ENCODE results near the gene DSCAM. TPM values are rescaled to one million over a fixed set of nuclear protein-coding genes. Genes with fewer than 3 reads are reported as not detected.

Gene DSCAM
- total and polyA plus RNA-seq, 2 donors (not counting 1 experiment from before 2014, with no cell fraction given), result under 0.01 to 0.01 TPM

DNA sequence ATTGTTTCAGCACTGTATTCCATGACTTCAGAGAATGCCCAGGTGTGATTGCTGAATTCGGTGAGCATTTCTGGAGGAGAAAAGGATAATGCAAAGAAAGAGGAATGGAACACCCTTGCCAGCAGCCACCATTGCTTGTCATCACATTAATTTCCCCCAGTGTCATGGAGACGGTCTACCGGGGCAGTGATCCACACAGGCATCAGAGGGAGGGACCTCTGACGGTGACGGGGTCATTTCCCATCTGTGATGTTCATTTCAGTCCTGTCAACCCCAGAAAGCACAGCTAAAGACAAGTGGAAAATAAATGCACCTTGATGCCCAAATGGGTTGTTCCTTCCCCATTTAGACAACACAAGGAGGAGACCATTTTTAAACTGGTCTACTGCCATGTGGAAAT is 603.3 kb downstream of the DSCAM start:
- H3K4me3 ChIP-seq (replicated peaks in 1 of 4; ENCODE audit: control extremely low read depth in 1 of 4, insufficient read depth in 1 of 4, low read depth in 3 of 4, low read length in 4 of 4), result no peak overlapping the region
- H3K36me3 ChIP-seq (ENCODE audit: control insufficient read depth, insufficient read depth, low read length), result no peaks in the 10 kb centered on the region
- no peak overlapping the region for H3K9ac ChIP-seq (ENCODE audit: insufficient read depth, low read length)
- TF ChIP-seq, protein P1, sequence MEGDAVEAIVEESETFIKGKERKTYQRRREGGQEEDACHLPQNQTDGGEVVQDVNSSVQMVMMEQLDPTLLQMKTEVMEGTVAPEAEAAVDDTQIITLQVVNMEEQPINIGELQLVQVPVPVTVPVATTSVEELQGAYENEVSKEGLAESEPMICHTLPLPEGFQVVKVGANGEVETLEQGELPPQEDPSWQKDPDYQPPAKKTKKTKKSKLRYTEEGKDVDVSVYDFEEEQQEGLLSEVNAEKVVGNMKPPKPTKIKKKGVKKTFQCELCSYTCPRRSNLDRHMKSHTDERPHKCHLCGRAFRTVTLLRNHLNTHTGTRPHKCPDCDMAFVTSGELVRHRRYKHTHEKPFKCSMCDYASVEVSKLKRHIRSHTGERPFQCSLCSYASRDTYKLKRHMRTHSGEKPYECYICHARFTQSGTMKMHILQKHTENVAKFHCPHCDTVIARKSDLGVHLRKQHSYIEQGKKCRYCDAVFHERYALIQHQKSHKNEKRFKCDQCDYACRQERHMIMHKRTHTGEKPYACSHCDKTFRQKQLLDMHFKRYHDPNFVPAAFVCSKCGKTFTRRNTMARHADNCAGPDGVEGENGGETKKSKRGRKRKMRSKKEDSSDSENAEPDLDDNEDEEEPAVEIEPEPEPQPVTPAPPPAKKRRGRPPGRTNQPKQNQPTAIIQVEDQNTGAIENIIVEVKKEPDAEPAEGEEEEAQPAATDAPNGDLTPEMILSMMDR (conservative IDR thresholded peaks at IDR 0.05 in 1 of 2, IDR thresholded peaks at IDR 0.05 in 1 of 2; ENCODE audit: low read depth in 1 of 2, low read length in 2 of 2), result no peak
- no peak for TF ChIP-seq EZH2 (IDR thresholded peaks at IDR 0.05; ENCODE audit: low read length, missing control alignments)
- H3K79me2 ChIP-seq (ENCODE audit: control insufficient read depth, insufficient read depth, low read length), result no peaks in the 10 kb centered on the region
- no peaks in the 10 kb centered on the region for H3K27me3 ChIP-seq (ENCODE audit: control insufficient read depth, insufficient read depth, low read length)
- H3K9me3 ChIP-seq (ENCODE audit: control insufficient read depth, insufficient read depth, low read depth, low read length), result no peaks in the 10 kb centered on the region
- DNase-seq (ENCODE audit: low read depth in 2 of 2), result no peak
- no peak overlapping the region for H2AFZ ChIP-seq (ENCODE audit: low read length)
- H4K20me1 ChIP-seq (ENCODE audit: control insufficient read depth, extremely low read depth, insufficient read depth, low read length), result no peaks in the 10 kb centered on the region
- no peak overlapping the region for H3K4me2 ChIP-seq (ENCODE audit: extremely low read depth, insufficient read depth, low read length)
- H3K4me1 ChIP-seq (ENCODE audit: control insufficient read depth, extremely low read depth, insufficient read depth, low read length), result no peaks in the 10 kb centered on the region
- no peak overlapping the region for H3K27ac ChIP-seq (ENCODE audit: insufficient read depth, low read length)

DNA sequence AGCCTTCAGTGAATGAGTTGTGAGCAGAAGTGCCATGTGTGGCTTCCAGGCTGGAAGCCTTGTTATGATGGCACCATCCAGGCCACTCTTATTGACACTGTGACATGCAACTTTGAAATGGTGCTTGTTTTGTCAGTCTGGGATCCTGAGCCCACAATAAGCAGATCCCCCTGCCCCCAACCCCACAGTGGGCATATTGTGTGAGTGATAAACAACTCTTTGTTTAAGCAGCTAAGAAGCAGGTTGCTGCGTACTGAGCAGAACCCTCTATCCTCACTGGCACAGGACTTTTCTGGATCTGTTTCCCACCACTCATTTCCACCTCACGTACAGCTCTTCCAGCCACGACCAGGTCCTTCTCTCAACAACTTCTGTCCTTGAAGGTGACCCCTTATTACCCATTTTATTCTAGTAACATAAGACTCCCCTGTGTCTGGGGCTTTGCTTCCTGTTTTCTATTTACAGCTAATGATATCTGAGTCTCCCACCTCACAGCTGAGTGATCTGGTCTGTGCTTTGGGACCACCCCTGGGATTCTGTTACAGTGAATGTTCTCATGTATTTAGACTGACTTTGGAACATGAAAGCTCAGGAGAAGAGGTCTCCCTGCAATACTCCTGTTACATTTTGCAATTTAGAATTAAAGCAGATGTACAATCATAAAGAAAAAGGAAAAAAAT is 604.2 kb downstream of the DSCAM start:
- Histone ChIP-seq H3K9ac (ENCODE audit: insufficient read depth, low read length) (no peak overlapping the region), H3K9me3 (ENCODE audit: control insufficient read depth, insufficient read depth, low read depth, low read length) (no peaks in the 10 kb centered on the region), H3K27ac (ENCODE audit: insufficient read depth, low read length) (no peak overlapping the region), H3K4me3 (replicated peaks in 1 of 4; ENCODE audit: control extremely low read depth in 1 of 4, insufficient read depth in 1 of 4, low read depth in 3 of 4, low read length in 4 of 4) (no peak overlapping the region), H3K4me1 (ENCODE audit: control insufficient read depth, extremely low read depth, insufficient read depth, low read length) (no peaks in the 10 kb centered on the region), H3K79me2 (ENCODE audit: control insufficient read depth, insufficient read depth, low read length) (no peaks in the 10 kb centered on the region), H2AFZ (ENCODE audit: low read length) (no peak overlapping the region), H4K20me1 (ENCODE audit: control insufficient read depth, extremely low read depth, insufficient read depth, low read length) (no peaks in the 10 kb centered on the region), H3K36me3 (ENCODE audit: control insufficient read depth, insufficient read depth, low read length) (no peaks in the 10 kb centered on the region), H3K4me2 (ENCODE audit: extremely low read depth, insufficient read depth, low read length) (no peak overlapping the region), H3K27me3 (ENCODE audit: control insufficient read depth, insufficient read depth, low read length) (no peaks in the 10 kb centered on the region)
- TF ChIP-seq, protein P1 (conservative IDR thresholded peaks at IDR 0.05 in 1 of 2, IDR thresholded peaks at IDR 0.05 in 1 of 2; ENCODE audit: low read depth in 1 of 2, low read length in 2 of 2), result no peak
- TF ChIP-seq EZH2 (IDR thresholded peaks at IDR 0.05; ENCODE audit: low read length, missing control alignments), result no peak
- no peak for DNase-seq (ENCODE audit: low read depth in 2 of 2)

DNA sequence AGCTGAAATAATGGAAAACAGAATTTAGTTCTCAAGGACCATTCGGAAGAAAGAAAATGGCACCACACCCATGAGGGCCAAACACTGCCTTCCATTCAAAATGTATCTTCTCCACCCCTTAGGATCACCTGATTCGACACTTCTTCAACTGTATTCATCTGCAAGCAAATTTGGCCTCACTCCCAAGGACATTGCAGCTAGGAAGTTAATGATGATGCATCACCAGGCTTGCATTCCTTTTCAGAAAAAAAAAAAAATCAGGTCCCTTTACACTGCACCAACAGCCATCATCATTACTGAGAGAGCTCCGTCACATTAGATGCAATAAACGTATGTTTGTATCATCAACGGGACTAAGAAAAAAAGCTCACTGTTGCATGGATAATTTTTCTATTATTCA is 611.4 kb downstream of the DSCAM start:
- no peaks in the 10 kb centered on the region for H3K4me1 ChIP-seq (ENCODE audit: control insufficient read depth, extremely low read depth, insufficient read depth, low read length)
- no peak overlapping the region for H3K9ac ChIP-seq (ENCODE audit: insufficient read depth, low read length)
- no peak overlapping the region for H3K4me3 ChIP-seq (replicated peaks in 1 of 4; ENCODE audit: control extremely low read depth in 1 of 4, insufficient read depth in 1 of 4, low read depth in 3 of 4, low read length in 4 of 4)
- no peak for DNase-seq (ENCODE audit: low read depth in 2 of 2)
- no peak overlapping the region for H2AFZ ChIP-seq (ENCODE audit: low read length)
- no peak overlapping the region for H3K4me2 ChIP-seq (ENCODE audit: extremely low read depth, insufficient read depth, low read length)
- H3K9me3 ChIP-seq (ENCODE audit: control insufficient read depth, insufficient read depth, low read depth, low read length), result no peaks in the 10 kb centered on the region
- H3K27ac ChIP-seq (ENCODE audit: insufficient read depth, low read length), result no peak overlapping the region
- H3K27me3 ChIP-seq (ENCODE audit: control insufficient read depth, insufficient read depth, low read length), result no peaks in the 10 kb centered on the region
- H3K36me3 ChIP-seq (ENCODE audit: control insufficient read depth, insufficient read depth, low read length), result no peaks in the 10 kb centered on the region
- no peaks in the 10 kb centered on the region for H3K79me2 ChIP-seq (ENCODE audit: control insufficient read depth, insufficient read depth, low read length)
- TF ChIP-seq EZH2 (IDR thresholded peaks at IDR 0.05; ENCODE audit: low read length, missing control alignments), result no peak
- TF ChIP-seq, protein P1 (conservative IDR thresholded peaks at IDR 0.05 in 1 of 2, IDR thresholded peaks at IDR 0.05 in 1 of 2; ENCODE audit: low read depth in 1 of 2, low read length in 2 of 2), result no peak
- H4K20me1 ChIP-seq (ENCODE audit: control insufficient read depth, extremely low read depth, insufficient read depth, low read length), result no peaks in the 10 kb centered on the region
